ENCODE data around the gene SEC16A. TPM values are rescaled to one million over a fixed set of nuclear protein-coding genes. Genes with fewer than 3 reads are reported as not detected.

SEC16A gene
- total RNA-seq, 1 experiment from 2014 or later: 85.8 TPM

- Mint-ChIP-seq H3K9me3 (ENCODE audit: unreplicated experiment) (no peaks in the 10 kb centered on the region), H3K4me3 (ENCODE audit: unreplicated experiment) (no peak overlapping the region), H3K27ac (ENCODE audit: low read depth, unreplicated experiment) (no peak overlapping the region), H3K4me1 (ENCODE audit: insufficient read depth, unreplicated experiment) (no peaks in the 10 kb centered on the region), H3K27me3 (ENCODE audit: insufficient read depth, unreplicated experiment) (no peaks in the 10 kb centered on the region), H3K36me3 (ENCODE audit: insufficient read depth, unreplicated experiment) (peaks cover 92% of the 10 kb centered on the region)
- no peak for DNase-seq (ENCODE audit: unreplicated experiment)
- intact Hi-C loops (cut with micrococcal nuclease): no loop called here
- ChIA-PET CTCF (interaction anchor here (0.8 kb wide), 1 partner anchor 22 kb away, joined by 3 read pairs; no protein-coding TSS in a partner anchor), POLR2A (interaction anchor here (1.6 kb wide), 1 partner anchor 8 kb away, joined by 8 read pairs; the partner anchor contains the start of genes ENTR1 and PMPCA)
- no peak for TF ChIP-seq CTCF (IDR thresholded peaks at IDR 0.05; ENCODE audit: unreplicated experiment)
- BruUV-seq (replicated peaks): no TSS peak
These were observed 64.4 kb downstream of the SEC16A start for GRCh38 chr9:136418182-136419091.

GRCh38 chr9:136416914-136417313 lies 65.9 kb downstream of the SEC16A start:
- Mint-ChIP-seq H3K9me3 (ENCODE audit: unreplicated experiment) (no peaks in the 10 kb centered on the region), H3K27ac (ENCODE audit: low read depth, unreplicated experiment) (no peak overlapping the region), H3K4me1 (ENCODE audit: insufficient read depth, unreplicated experiment) (peaks cover 2% of the 10 kb centered on the region), H3K27me3 (ENCODE audit: insufficient read depth, unreplicated experiment) (no peaks in the 10 kb centered on the region), H3K4me3 (ENCODE audit: unreplicated experiment) (no peak overlapping the region), H3K36me3 (ENCODE audit: insufficient read depth, unreplicated experiment) (peaks cover 92% of the 10 kb centered on the region)
- BruUV-seq (replicated peaks): no TSS peak
- TF ChIP-seq CTCF (IDR thresholded peaks at IDR 0.05; ENCODE audit: unreplicated experiment): no peak
- ChIA-PET POLR2A (interaction anchor here (0.7 kb wide), 1 partner anchor 60 kb away, joined by 3 read pairs; no protein-coding TSS in a partner anchor), CTCF (no interaction called here)
- no peak for DNase-seq (ENCODE audit: unreplicated experiment)
- intact Hi-C loops (cut with micrococcal nuclease): no loop called here

GRCh38 chr9:136416427-136416826 lies 66.4 kb downstream of the SEC16A start:
- CTCF ChIA-PET: no interaction called here

More at GRCh38 chr9:136416427-136416826, 66.4 kb downstream of the SEC16A start:
- Mint-ChIP-seq H3K27me3 (ENCODE audit: insufficient read depth, unreplicated experiment) (no peaks in the 10 kb centered on the region), H3K27ac (ENCODE audit: low read depth, unreplicated experiment) (no peak overlapping the region), H3K4me3 (ENCODE audit: unreplicated experiment) (no peak overlapping the region), H3K36me3 (ENCODE audit: insufficient read depth, unreplicated experiment) (peaks cover 91% of the 10 kb centered on the region), H3K9me3 (ENCODE audit: unreplicated experiment) (no peaks in the 10 kb centered on the region), H3K4me1 (ENCODE audit: insufficient read depth, unreplicated experiment) (peaks cover 7% of the 10 kb centered on the region)
- intact Hi-C loops (cut with micrococcal nuclease): no loop called here
- no peak for TF ChIP-seq CTCF (IDR thresholded peaks at IDR 0.05; ENCODE audit: unreplicated experiment)
- no peak for DNase-seq (ENCODE audit: unreplicated experiment)
- POLR2A ChIA-PET: interaction anchor here (0.7 kb wide), 1 partner anchor 60 kb away, joined by 3 read pairs; no protein-coding TSS in a partner anchor
- no TSS peak for BruUV-seq (replicated peaks)
